ENCODE data around the gene PTMA.
"Not testable (repeated sequence)": the region's sequence is repeated elsewhere in the genome, so short reads cannot be mapped to it uniquely, and the experiment has no call there.

Gene PTMA

DNA sequence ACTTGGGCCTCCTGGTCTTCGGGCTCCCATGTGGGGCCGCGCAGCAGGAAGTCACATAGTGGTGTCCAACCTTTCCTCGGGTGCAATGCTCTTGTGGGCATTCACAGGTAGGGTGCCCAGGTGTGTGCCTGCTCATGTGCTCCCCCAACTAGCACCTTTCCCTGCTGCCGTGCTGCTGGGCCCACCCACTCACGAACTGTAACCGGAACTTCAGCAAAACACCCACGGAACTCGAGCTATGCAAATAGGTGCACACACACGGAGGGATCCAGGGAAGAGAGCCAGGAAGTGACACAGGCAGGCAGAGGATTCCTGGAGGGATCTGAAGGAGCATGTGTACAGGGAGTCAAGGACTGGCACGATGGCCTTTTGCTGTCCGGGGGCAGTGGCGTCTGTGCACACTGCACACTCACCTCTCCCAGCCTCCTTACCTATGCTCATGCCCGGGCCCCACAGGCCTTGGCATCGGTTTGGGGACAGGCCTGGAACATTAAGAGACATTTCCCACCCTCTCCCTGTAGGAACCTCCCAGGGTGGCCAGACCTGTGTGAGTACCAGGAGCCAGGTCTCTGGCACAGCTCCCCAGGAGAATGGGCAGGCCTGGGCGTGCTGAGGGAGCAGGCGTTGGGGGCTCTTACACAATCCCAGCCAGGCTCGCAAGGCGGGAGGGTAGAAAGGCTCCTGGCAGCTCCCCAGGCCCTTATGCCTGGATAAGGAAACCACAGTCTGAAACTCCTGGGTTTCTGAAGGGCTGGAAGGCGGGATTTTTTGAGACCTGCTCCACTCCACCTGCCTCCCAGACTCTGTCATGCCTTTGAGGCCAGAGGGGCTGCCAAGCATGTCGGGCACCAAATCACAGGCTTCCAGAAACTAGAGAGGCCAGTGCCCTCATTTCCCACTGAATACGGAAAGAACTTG is 6.6 kb upstream of the PTMA start:
- no peak for DNase-seq

- DNase-seq = no peak
Observed at GRCh38 chr2:231704017-231704416, 4.3 kb upstream of the PTMA start.

DNA sequence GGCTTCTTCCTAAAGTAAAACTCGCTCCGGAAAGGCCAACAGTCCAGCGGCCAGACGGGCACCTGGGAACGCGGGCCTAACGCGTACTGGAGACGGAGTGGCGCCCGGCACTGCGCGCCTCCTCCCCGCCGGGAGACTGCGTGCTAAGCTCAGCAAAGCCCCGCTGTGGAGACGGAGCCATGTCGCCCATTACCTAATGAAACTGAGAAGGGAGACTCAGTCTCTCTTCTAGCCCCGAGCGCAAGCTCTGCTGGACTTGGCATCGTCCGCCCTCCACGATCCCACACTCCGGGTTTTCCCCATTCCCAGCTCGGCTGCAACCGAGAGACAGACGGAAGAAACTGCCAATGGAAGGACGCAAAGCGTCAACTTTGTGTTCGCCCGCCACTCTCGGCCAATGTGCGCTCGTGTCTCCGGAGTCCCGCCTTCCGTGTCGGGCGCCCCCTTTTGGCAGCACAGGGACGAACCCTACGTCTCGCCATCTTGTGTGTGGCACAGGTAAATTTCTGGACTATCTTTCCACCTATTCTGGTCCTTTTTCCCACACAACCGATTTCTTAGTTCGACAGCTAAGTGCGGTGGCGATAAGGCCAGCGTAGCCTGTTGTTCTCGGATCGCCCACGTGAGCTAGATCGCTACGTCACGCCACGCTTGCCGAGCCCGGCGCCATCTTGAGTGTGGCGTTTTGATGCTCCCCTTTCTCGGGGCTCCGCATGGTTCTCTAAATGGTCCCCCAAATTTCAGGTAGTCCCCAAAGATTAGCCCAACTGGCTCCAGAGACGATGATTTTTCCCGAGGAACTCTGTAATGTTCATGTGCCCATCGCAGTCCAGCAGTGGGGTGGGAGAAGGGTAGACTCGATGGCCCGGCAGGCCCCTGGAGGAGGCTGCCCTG is 1.3 kb upstream of the PTMA start:
- peak; percentile 99 for DNase-seq

DNA sequence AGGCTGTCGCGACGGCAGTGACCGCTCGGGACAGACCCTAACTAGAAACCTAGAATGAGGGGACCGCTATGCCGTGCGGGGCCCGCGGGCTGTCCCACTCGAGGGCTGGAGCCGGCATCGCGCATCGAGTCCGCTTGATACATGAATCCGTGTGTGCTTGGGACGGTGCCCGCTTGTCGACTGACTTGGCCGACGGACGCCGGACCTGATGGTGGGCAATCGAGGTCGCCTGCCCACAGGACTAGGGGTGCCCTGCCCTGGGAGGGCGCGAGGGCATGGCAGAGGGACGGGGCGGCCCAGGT is 749 bp upstream of the PTMA start:
- no peak for DNase-seq

GRCh38 chr2:231708773-231709635 is 679 bp downstream of the PTMA start:
- no peak for DNase-seq

DNA sequence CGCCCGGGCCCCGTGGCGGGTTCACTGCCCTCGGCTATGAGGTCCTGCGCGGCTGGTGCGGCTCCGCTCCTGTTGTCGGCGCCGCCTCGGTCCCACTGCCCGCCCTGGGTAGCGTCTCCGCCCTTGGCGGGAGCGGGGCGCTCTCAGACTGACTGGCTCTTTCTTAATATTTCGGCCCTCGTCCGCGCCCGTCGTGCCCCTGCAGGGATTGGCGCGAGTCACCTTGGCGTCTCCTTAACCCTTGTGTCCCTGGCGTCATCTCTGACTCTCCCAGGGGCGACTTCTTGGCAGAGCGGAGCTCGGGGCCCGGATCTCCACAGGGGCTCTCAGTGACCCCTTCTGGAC is 1.3 kb downstream of the PTMA start:
- DNase-seq = no peak

- DNase-seq = peak; percentile 82
Observed at GRCh38 chr2:231709981-231710798, 1.9 kb downstream of the PTMA start.

- DNase-seq = no peak
Observed at GRCh38 chr2:231710799-231711676, 2.7 kb downstream of the PTMA start.

DNA sequence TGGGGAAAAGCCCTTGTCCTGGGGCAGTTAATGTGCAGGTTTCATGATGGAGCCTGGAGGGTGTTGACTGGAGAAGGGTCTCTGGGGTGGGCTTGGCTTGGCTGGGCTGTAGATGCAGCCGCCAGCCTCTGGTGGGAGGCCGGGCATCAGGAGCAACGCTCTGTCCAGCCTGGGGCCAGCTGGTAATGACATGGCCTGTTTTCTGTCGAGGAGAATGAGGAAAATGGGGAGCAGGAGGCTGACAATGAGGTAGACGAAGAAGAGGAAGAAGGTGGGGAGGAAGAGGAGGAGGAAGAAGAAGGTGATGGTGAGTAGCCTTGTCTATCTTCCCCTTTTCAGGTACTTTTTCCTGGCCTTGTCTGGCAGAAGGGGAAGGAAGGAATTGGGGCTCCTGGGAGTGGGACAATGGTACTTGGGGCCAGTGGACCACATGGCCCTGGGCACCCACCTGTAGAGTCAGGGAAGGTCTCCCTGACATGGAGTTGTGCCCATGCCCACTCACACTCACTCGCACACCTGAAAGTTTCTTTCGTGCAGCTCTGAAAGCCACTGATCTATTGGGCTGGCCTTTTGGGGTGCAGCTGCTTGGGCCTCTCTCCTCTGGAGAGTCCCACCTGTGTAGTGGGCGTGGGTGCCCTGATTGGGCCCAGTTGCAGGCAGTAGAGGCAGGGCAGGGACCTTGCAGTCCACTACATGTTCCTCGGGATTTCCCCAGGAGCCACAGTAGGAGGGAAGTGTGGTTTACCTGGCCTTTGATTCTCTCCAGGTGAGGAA is 3.5 kb downstream of the PTMA start:
- DNase-seq = no peak

DNA sequence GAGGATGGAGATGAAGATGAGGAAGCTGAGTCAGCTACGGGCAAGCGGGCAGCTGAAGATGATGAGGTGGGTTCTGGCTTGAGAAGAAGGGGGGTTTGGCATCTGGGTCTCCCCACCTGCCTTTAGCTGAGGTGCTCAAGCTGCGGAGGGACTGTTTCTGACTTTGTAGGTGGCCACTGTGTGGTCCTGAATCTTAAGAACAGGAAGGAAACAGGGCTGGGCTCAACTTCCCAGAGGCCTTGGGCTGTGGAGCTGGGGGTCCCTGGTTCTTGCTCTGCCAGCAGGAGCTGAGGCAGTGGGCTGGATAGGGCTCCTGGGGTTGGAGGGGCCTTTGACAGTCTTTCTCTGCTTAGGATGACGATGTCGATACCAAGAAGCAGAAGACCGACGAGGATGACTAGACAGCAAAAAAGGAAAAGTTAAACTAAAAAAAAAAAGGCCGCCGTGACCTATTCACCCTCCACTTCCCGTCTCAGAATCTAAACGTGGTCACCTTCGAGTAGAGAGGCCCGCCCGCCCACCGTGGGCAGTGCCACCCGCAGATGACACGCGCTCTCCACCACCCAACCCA is 4.2 kb downstream of the PTMA start:
- DNase-seq = not testable (repeated sequence)

- DNase-seq = not testable (repeated sequence)
Observed at GRCh38 chr2:231713406-231713729, 5.0 kb downstream of the PTMA start.

DNA sequence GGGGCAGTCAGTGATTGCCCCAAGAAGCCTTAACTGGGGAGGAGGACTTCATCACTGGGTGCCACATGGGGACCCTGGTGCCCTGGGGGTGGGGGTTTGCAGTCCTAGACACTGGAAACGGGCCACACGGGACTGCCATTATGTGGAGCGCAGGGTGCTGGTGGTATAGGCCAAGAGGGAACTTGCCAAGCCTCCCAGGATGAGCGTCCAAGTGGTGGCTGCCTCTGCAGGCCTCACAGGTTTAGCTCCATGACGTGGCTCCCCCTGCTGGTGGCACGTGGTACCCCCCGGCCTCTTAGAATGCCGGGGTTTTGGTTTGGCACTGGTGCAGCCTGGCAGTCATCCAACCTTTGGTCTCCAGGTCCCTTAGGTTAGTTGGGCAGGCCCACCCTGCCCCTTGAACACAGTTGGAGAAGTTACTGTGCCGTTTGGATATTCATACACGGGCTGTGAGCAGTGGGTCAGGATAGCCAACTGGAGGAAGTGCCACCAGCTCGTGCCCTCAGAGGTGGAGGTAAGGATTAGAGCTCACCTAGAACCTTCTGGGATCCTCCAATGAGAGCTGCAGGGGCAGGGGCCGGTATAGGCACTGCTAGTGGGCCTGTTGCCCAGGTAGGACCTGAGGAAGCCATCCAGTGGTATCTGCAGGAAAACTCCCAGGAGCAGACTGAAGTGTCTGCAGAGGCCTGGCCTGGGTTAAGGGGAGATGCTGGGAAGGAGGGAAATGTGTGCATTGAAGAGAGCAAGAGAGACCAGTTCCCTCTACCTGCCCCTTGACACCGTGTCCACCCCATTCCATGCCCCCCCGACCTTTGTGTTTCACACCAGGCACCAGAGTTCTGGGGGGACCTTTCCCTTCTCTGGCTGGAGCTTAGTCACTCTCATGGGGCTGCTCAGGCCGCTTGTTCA is 5.7 kb downstream of the PTMA start:
- peak; percentile 77 for DNase-seq

DNA sequence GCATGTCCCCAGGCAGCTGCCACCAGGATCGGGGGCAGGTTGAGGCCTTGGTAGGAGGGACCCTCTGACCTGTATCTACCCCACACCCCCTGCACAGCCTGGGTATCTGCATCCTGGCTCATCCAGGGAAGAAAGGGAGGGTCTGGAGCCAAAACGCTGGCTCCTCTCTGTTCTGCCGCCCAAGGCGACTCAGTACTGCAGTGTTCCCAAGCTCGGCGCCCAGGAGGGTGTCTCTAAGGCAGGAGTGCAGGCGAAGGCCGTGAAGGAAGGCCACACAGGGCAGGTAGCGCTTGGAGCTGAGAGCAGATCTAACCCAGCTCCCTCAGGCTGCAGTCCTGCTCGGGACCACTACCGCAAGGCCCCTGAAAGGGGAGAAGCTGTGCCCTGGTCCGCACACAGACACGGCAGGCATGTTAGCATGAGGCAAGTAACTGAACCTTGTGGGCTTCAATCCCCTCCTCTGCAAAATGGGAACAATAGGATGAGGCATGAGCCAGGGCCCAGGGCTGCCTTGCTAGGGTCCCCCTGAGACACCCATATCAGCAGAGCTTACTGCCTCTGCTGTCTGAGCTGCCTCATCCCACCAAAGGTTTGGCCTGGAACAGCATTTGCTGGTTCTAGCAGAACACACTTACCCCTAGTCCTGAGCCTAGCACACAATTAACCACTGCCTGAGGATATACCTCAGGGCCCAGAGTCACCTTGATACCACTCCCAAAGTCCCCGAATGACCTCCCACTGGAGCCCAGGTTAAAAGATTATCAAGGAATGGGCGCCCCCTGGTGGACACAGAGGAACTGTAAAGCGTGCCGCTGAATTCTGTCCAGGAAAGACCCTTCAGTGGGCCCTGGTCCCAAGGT is 6.5 kb downstream of the PTMA start:
- peak; percentile 75 for DNase-seq

- DNase-seq = no peak
Observed at GRCh38 chr2:231715499-231715837, 7.1 kb downstream of the PTMA start.

DNA sequence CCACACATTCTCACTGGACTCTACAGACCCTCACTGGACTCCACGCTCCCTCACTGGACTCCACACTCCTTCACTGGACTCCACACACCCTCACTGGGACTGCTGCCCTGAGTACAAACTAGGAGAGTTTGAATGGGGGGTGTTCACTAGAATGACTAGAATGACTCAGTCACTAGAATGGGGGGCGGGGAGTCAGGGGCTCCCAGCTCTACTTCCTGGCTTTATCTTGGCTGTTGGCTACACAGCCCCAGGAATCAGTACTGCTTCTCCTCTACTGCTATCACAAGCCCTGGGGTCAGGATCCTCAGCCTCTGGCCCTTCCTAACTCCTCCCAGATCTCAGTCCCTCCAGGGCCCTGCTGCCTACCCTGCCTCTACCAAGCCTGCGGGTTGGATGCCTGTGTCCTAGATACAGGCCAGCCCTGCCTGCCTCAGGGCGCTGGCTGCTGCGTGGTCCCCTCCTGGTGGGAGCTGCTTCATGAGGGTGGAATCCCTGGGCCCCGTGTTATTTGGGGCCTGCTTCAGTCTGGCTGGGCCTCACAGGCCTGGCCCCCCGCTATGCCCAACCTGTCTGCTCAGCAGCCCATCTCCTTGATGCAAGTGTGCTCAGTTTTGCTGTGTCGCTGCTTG is 7.8 kb downstream of the PTMA start:
- DNase-seq = no peak

DNA sequence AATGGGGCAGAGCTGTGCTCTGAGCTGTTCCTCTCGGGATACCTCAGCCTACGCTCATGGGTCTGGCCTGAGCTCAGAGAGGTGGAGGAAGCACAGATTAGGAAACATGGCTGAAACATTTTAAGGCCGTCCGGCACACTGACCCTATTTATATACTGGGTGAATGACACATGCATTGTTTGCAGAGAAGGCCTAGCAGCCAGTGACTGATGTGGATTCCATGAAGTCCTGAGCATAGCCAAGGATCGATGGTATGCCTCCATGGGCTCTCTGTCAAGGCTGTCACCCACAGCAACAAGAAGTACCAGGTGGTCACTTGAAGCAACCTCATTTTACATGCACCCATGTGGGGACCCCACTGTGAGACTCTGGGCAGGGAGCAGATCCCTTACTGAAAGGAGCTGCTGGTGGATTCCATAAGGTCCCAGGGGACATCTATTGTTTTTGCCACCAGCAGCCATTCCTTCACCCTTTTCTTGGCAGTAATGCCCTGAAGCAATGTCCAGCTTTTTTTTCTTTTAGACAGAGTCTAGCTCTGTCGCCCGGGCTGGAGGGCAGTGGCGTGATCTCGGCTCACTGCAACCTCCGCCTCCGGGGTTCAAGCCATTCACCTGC is 8.4 kb downstream of the PTMA start:
- DNase-seq = no peak
